ENCODE results near the gene HLA-DRA. TPM values are rescaled to one million over a fixed set of nuclear protein-coding genes. Genes with fewer than 3 reads are reported as not detected.

HLA-DRA gene
- total RNA-seq, 1 donor from 2014 or later: 158 TPM

- H3K27ac ChIP-seq: no peak overlapping the region
- no peaks in the 10 kb centered on the region for H3K4me1 ChIP-seq
- H3K9me3 ChIP-seq: no peaks in the 10 kb centered on the region
- intact Hi-C loops (cut with DNase I): no loop called here
- no peak for TF ChIP-seq POLR2AphosphoS5 (IDR thresholded peaks at IDR 0.05; ENCODE audit: insufficient read depth in 1 of 2, low read depth in 1 of 2)
- no peak for TF ChIP-seq CTCF (IDR thresholded peaks at IDR 0.05)
- no peak for TF ChIP-seq POLR2A (IDR thresholded peaks at IDR 0.05)
- H3K4me3 ChIP-seq: no peak overlapping the region
- H3K36me3 ChIP-seq: no peaks in the 10 kb centered on the region
- H3K27me3 ChIP-seq: no peaks in the 10 kb centered on the region
- no peak for DNase-seq (ENCODE audit: extremely low spot score in 2 of 2)
Observed at GRCh38 chr6:32488083-32488482, 48.4 kb downstream of the HLA-DRA start.

GRCh38 chr6:32491700-32492099 lies 52.0 kb downstream of the HLA-DRA start:
- intact Hi-C loops (cut with DNase I): no loop called here
- TF ChIP-seq CTCF (IDR thresholded peaks at IDR 0.05) (no peak), POLR2A (IDR thresholded peaks at IDR 0.05) (no peak), POLR2AphosphoS5 (IDR thresholded peaks at IDR 0.05; ENCODE audit: insufficient read depth in 1 of 2, low read depth in 1 of 2) (no peak)
- H3K36me3 ChIP-seq: no peaks in the 10 kb centered on the region
- DNase-seq (ENCODE audit: extremely low spot score in 2 of 2): no peak
- no peak overlapping the region for H3K27ac ChIP-seq
- no peaks in the 10 kb centered on the region for H3K9me3 ChIP-seq
- H3K27me3 ChIP-seq: no peaks in the 10 kb centered on the region
- no peak overlapping the region for H3K4me3 ChIP-seq
- no peaks in the 10 kb centered on the region for H3K4me1 ChIP-seq

GRCh38 chr6:32492351-32492750 lies 52.7 kb downstream of the HLA-DRA start:
- Histone ChIP-seq H3K36me3 (no peaks in the 10 kb centered on the region), H3K27me3 (no peaks in the 10 kb centered on the region), H3K4me1 (no peaks in the 10 kb centered on the region), H3K27ac (no peak overlapping the region), H3K9me3 (no peaks in the 10 kb centered on the region), H3K4me3 (no peak overlapping the region)
- no peak for TF ChIP-seq POLR2AphosphoS5 (IDR thresholded peaks at IDR 0.05; ENCODE audit: insufficient read depth in 1 of 2, low read depth in 1 of 2)
- TF ChIP-seq CTCF (IDR thresholded peaks at IDR 0.05): no peak
- TF ChIP-seq POLR2A (IDR thresholded peaks at IDR 0.05): no peak
- intact Hi-C loops (cut with DNase I): no loop called here
- DNase-seq (ENCODE audit: extremely low spot score in 2 of 2): no peak

Other genes with a start within 250 kb of the HLA-DRA start
- 49.4 TPM for gene PBX2, start 249.7 kb upstream of the HLA-DRA start, total RNA-seq
- gene GPSM3, start 247.2 kb upstream of the HLA-DRA start, total RNA-seq: 16.2 TPM
- gene NOTCH4, start 215.8 kb upstream of the HLA-DRA start, total RNA-seq: 18.2 TPM
- gene TSBP1, start 68.0 kb upstream of the HLA-DRA start, total RNA-seq: not detected
- gene BTNL2, start 32.7 kb upstream of the HLA-DRA start, total RNA-seq: not detected
- gene HLA-DRB5, start 90.4 kb downstream of the HLA-DRA start, total RNA-seq: 4.7 TPM
- 25.5 TPM for gene HLA-DRB1, start 150.0 kb downstream of the HLA-DRA start, total RNA-seq
- 7.4 TPM for gene HLA-DQA1, start 197.5 kb downstream of the HLA-DRA start, total RNA-seq
- 3.2 TPM for gene HLA-DQB1, start 226.8 kb downstream of the HLA-DRA start, total RNA-seq

Data from vagina (tissue), 2 donors.